CD4-positive, alpha-beta T cell treated with Interleukin-1 beta for 1 hour (primary cell): Measurements from ENCODE around the gene ZNF140.

ENCODE experiments used
- DNase-seq, 2 donors: peaks; one replicate each; pipeline ENCODE4 v3.0.0-alpha.2; 2020 to 2022

ZNF140 gene

DNA sequence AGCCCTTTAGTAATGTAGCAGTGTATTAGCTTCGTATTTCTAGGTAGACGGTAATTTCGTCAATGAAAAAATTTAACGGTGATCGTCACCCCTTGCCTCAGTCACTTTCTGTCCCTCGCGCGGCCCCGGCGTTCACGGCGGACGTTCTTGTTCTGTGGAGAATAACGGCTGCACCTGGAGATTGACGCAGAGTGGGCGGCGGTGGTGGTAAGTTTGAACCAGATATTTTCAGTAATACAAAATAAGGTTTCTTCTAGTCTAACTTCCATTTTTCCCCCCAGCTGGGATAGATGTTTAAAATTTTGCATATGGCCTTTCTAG, 50.0 kb downstream of the ZNF140 start:
- no peak for DNase-seq

DNA sequence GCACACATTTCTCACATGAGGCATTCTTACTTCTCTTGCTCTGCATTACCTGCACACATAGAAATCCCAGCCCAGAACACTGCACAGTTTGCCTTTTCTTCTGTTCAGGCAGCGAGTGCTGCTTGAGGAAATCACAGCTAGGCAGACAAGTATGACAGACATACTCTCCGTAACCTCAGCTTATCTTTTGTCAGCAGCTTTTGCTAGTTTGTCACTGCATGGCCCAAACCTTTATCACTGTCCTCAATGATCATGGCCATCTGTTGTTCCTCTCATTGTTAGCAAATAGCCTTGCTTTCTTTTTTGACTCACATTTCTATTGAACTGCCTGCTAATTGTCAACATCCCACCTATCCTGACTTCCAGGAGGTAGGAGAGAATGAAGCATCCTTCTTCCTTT, 55.0 kb downstream of the ZNF140 start:
- no peak for DNase-seq

DNA sequence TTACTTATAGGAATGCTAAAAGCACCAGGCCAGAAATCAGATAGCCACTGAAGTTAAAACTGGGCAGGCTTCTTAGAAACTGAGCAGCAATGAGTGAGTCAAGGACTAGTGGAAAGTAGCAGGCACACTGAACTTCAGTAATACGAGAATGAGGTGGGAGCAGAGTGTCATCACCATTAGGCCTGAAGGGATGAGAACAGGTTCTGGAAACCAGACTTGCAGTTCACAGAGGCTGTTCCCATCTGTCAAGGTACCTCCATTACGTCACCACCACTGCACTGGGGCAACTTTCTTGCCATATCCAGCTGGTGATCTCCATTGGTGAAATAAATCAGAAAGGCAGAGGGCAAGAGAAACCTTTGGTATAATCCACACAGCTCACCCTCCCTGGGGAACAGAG, 65.3 kb downstream of the ZNF140 start:
- no peak for DNase-seq

DNA sequence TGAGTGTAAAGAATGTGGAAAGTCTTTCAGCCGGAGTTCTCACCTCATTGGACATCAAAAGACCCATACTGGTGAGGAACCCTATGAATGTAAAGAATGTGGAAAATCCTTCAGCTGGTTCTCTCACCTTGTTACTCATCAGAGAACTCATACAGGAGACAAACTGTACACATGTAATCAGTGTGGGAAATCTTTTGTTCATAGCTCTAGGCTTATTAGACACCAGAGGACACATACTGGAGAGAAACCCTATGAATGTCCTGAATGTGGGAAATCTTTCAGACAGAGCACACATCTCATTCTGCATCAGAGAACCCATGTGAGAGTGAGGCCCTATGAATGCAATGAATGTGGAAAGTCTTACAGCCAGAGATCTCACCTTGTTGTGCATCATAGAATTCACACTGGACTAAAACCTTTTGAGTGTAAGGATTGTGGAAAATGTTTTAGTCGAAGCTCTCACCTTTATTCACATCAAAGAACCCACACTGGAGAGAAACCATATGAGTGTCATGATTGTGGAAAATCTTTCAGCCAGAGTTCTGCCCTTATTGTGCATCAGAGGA, 75.5 kb downstream of the ZNF140 start:
- DNase-seq = no peak
